GM13977 (cell line): ENCODE results near the gene CD300H.
"Not testable (repeated sequence)": the region's sequence is repeated elsewhere in the genome, so short reads cannot be mapped to it uniquely, and the experiment has no call there.

Source experiments
- DNase-seq: peaks from one replicate; pipeline ENCODE4 v3.0.0; 2012; ENCODE audit warnings: low spot score
- in situ Hi-C: fragments of 300-500 bp; cut with MboI; formaldehyde crosslinking; loops from one replicate; pipeline ENCODE4 v1.12.0; 2022; ENCODE audit warnings: low sequenced_read_pairs, low pct_unique_long_range_greater_than_20kb, mixed read lengths, inconsistent platforms; ENCODE audit not compliant: unreplicated experiment
- TF ChIP-seq, protein P1 (sequence below): IDR thresholded peaks from 2 replicates; pipeline ENCODE4 v1.5.1; 2012; ENCODE audit warnings: mild to moderate bottlenecking, control low read depth; ENCODE audit not compliant: insufficient read depth; ENCODE audit errors: extremely low read depth, missing control alignments

Gene CD300H

DNA sequence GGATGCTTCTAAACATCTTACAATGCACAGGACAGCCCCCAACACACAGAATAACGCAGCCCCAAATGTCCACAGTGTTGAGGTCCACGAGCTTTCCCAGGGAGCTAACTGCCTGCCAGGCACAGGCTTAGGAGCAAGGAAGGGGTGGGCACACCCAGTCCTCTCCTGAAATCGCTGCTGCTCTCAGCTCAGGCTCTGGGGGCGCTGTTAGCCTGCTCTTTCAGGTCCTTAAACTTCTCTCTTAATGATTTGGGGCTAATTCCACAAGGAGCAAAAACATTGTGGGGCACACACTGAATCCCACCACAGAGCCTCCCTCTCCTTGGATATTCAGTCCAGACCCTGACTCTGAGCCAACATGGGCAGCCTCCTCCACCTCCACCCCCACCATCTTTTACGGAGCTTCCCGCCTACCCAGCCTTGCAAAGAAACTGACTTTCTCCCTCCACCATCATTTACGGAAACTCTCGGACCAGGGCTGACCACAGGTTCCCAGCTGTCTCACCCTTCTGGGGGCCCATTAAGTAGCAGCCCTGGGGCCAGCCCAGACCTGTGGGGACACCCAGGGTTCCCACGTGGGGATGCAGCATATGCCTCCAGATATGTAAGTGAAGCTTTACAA lies 1.1 kb downstream of the CD300H start:
- DNase-seq = peak; percentile 50
- in situ Hi-C loops = no loop called here
- TF ChIP-seq, protein P1, sequence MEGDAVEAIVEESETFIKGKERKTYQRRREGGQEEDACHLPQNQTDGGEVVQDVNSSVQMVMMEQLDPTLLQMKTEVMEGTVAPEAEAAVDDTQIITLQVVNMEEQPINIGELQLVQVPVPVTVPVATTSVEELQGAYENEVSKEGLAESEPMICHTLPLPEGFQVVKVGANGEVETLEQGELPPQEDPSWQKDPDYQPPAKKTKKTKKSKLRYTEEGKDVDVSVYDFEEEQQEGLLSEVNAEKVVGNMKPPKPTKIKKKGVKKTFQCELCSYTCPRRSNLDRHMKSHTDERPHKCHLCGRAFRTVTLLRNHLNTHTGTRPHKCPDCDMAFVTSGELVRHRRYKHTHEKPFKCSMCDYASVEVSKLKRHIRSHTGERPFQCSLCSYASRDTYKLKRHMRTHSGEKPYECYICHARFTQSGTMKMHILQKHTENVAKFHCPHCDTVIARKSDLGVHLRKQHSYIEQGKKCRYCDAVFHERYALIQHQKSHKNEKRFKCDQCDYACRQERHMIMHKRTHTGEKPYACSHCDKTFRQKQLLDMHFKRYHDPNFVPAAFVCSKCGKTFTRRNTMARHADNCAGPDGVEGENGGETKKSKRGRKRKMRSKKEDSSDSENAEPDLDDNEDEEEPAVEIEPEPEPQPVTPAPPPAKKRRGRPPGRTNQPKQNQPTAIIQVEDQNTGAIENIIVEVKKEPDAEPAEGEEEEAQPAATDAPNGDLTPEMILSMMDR = peak; percentile 87

DNA sequence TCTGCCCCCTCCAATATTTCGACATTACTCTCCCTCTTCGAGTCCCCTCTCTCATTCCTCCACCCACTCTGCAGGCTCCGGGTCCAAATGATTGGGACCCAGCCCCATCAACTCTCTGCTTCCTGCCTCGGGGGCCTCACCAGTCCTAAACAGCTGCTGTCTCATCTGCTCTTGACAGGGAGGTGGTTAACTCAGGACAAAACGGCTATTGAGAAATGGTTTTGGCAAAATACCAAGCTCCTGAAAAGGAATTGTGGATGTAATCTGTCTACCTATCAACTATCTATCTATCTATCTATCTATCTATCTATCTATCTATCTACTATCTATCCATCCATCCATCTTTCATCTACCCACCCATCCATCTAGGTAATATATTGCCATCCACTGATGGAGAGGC lies 2.2 kb downstream of the CD300H start:
- in situ Hi-C loops = no loop called here
- no peak for DNase-seq
- TF ChIP-seq, protein P1 = no peak

DNA sequence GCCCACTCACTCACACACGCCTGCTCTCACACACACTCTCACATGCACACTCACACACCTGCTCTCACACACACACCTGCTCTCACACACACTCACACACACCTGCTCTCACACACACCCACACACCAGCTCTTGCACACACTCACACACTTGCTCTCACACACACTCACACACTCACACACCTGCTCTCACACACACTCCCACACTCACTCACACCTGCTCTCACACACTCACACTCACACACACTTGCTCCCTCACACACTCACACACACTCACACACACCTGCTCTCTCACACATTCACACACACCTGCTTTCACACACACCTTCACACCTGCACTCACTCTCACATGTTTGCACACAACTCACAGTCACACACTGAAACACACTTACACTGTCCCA lies 4.0 kb downstream of the CD300H start:
- in situ Hi-C loops = no loop called here
- TF ChIP-seq, protein P1 = no peak
- no peak for DNase-seq

DNA sequence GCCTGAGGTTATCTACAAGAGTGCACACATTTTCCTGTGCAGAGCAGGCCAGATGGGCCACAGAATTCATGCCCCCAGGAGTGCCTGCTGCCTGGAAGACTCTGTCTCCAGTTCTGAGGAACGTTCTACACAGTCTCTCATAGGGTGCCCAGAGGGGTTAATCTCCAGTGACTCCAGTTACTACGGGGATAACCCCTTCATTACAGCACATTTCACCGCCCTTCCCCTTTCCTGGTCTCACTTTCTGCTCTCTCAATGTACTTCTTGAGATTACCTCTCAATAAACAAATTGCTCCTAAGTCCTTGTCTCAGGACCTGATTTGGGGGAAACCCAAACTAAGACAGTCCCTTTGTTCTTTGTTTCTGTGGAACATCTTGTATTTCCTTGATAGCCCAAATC lies 5.7 kb downstream of the CD300H start:
- in situ Hi-C loops = no loop called here
- TF ChIP-seq, protein P1 = no peak

DNA sequence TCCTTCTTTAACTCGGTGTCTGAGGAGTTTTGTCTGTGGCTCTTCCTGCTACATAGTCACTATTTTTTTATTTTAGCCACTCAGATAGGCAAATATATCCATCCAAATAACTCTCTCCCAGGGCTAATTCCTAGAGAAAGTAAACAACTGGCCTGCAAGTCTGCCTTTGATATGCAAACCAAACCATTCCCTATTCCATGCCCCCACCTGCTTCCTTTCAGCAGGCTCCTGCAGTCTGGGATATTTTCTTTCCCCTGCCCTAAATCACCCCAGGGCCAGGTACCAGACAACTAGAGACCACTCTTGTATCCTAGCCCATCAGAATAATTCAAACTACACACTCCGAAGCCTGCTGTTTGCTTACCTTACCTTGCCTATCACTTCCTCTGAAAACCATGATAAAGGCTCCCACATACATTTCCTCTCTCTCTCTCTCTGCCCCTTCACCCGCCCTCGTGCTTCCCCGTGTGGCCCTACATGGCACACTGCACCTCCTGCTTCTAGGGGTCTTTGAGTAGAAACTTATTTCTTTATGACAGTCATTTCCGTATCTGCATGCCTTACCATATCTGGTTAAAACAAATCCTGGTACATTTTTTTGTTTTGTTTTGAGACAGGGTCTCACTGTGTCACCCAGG lies 8.3 kb downstream of the CD300H start:
- TF ChIP-seq, protein P1 = no peak
- in situ Hi-C loops = no loop called here
- DNase-seq = no peak

More for the DNA sequence above, 5.7 kb downstream of the CD300H start:
- no peak for DNase-seq

DNA sequence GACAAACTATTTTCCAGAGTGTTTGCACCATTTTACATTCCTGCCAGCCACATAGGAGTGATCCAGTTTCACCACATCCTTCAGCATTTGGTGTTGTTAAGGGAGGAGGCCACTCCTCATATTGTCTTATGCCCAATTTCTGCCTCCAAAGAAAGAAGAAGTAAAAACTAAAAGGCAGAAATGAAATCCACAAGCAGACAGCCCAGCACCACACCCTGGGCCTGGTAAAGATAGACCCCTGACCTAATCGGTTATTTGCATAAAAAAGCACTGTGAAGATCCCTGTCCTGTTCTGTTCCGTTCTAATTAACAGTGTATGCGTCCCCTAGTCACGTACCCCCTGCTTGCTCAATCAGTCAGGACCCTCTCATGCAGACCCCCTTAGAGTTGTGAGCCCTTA lies 8.9 kb downstream of the CD300H start:
- DNase-seq, in situ Hi-C loops: not testable (repeated sequence)

DNA sequence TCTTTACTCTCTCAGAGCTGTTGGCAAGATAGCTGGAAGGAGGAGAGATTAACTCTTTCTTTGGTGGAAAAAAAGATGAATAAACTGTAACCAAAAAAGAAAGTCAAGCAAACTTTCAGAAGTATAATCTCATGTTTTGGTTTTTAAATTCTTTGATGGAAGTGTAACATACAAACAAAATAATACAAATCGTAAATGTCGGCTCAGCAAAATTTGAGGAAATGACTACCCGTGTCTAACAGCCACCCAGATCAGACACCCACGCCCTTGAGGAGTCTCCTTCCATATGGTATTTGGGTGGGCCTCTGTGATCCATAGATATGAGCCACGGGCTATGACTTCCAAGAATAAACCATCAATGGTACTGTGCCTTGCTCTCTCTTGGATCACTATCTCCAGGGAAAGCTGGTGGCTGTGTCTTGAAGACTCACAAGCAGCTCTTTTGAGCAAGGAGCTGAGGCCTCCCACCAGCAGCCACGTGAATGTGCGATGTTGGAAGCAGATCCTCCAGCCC lies 11.8 kb downstream of the CD300H start:
- TF ChIP-seq, protein P1 = no peak
- in situ Hi-C loops = no loop called here
- no peak for DNase-seq
